DOHH2 (cell line): ENCODE measurements around the gene FUT8.

Experiments
- EZH2phosphoT487 ChIP-seq: fragments of 200-600 bp; sonication (generic); IDR thresholded peaks from 2 replicates; pipeline ENCODE4 v1.6.1; 2017; ENCODE audit warnings: borderline replicate concordance, mild to moderate bottlenecking, antibody characterized with exemption, low read length, moderate library complexity, mixed read lengths
- TF ChIP-seq, protein P1 (sequence below): fragments of 200-600 bp; sonication (generic); IDR thresholded peaks from one replicate; pipeline ENCODE4 v1.5.1; 2014; ENCODE audit warnings: antibody characterized with exemption, mild to moderate bottlenecking, low read depth, low read length; ENCODE audit not compliant: poor library complexity, severe bottlenecking

DNA sequence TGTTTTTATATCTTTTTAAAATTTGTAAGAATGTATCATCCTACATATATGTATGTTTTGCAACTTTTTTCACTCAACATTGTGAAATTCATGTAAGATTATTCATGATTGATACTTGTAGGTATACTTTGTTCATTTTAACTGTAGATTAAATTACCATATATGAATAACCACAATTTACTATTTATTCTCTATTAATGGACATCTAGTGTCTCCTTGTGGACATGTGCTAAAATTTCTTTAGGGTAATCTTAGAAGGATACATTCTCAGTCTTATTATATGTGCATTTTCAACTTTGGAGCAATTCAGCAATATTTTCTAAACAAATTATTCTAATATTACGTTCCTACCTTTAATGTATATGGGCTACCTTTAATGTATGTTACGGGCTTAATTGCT, 192.4 kb downstream of the FUT8 start:
- TF ChIP-seq, protein P1, sequence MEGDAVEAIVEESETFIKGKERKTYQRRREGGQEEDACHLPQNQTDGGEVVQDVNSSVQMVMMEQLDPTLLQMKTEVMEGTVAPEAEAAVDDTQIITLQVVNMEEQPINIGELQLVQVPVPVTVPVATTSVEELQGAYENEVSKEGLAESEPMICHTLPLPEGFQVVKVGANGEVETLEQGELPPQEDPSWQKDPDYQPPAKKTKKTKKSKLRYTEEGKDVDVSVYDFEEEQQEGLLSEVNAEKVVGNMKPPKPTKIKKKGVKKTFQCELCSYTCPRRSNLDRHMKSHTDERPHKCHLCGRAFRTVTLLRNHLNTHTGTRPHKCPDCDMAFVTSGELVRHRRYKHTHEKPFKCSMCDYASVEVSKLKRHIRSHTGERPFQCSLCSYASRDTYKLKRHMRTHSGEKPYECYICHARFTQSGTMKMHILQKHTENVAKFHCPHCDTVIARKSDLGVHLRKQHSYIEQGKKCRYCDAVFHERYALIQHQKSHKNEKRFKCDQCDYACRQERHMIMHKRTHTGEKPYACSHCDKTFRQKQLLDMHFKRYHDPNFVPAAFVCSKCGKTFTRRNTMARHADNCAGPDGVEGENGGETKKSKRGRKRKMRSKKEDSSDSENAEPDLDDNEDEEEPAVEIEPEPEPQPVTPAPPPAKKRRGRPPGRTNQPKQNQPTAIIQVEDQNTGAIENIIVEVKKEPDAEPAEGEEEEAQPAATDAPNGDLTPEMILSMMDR: peak; percentile 18
- TF ChIP-seq EZH2phosphoT487: no peak
